ENCODE data around the gene NDUFV1.

DNA sequence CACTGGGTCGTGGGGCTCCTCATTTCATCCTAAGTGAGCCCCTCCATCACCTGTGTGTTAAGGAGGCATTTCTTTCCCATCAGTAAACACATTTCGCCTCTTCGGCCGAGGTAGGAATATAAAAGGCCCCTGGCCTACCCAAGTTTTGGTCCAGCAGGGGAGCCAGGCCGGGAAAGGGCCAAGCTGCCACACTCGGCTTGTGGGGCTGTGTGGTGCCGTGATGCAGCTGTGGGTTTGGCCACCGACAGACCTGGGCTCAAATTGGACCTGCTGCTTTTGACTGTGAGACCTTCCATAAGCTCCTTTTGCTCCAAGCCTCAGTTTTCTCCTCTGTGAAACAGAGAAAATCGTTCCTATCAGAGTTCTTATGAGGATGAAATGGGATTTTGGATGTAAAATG lies 771 bp downstream of the NDUFV1 start:
- TF ChIP-seq POLR2A (IDR thresholded peaks at IDR 0.05; ENCODE audit: low read length) = no peak
- no peak for TF ChIP-seq GATA1 (IDR thresholded peaks at IDR 0.05; ENCODE audit: low read depth, low read length)
